Heart right ventricle (tissue), 16 donors: ENCODE data around the gene RPP25L. TPM values are rescaled to one million over a fixed set of nuclear protein-coding genes. Genes with fewer than 3 reads are reported as not detected.

Experiments
- ATAC-seq, 8 donors: fragments of 200-7000 bp; cut with Tn5 transposase; one replicate each; pipeline ENCODE4 v1.9.1; 2020; ENCODE audit warnings: mild to moderate bottlenecking in 8 of 8, moderate library complexity in 8 of 8, moderate number of reproducible peaks in 1 of 8
- DNase-seq, 2 donors: peaks; one replicate each; pipeline ENCODE4 v3.0.0-alpha.2; 2020
- H3K27ac ChIP-seq, 10 donors: fragments of 200-600 bp; sonication (generic) in 2 of 10; one replicate each; pipeline versions ENCODE4 v1.5.0 to v1.8.0; 2020 to 2022; ENCODE audit warnings: mild to moderate bottlenecking in 3 of 10
- H3K27me3 ChIP-seq, 7 donors: fragments of 200-600 bp; one replicate each; pipeline ENCODE4 v1.8.0; 2021 to 2022; ENCODE audit warnings: mild to moderate bottlenecking in 2 of 7
- H3K36me3 ChIP-seq, 9 donors: fragments of 200-600 bp; sonication (generic) in 1 of 9; one replicate each; pipeline versions ENCODE4 v1.5.0 to v1.8.0; 2020 to 2022; ENCODE audit warnings: mild to moderate bottlenecking in 2 of 9
- H3K4me1 ChIP-seq, 9 donors: fragments of 200-600 bp; sonication (generic) in 1 of 9; one replicate each; pipeline versions ENCODE4 v1.5.0 to v1.8.0; 2020 to 2022; ENCODE audit warnings: mild to moderate bottlenecking in 4 of 9
- H3K4me3 ChIP-seq, 10 donors: fragments of 200-600 bp; sonication (generic) in 2 of 10; one replicate each; pipeline versions ENCODE4 v1.5.0 to v1.8.0; 2020 to 2022; ENCODE audit warnings: mild to moderate bottlenecking in 7 of 10, moderate library complexity in 2 of 10
- H3K9me3 ChIP-seq, 11 donors: fragments of 200-600 bp in 10 of 11; sonication (generic) in 2 of 11; one replicate each; pipeline versions ENCODE4 v1.5.0 to v1.8.0; 2013 to 2022; ENCODE audit warnings: mild to moderate bottlenecking in 2 of 11, control low read depth in 1 of 11, moderate library complexity in 1 of 11
- CTCF ChIP-seq, 9 donors: fragments of 200-600 bp; sonication (generic) in 2 of 9; IDR thresholded peaks; one replicate each; pipeline versions ENCODE4 v1.5.0 to v1.8.0; 2021 to 2022; ENCODE audit warnings: antibody characterized with exemption in 9 of 9, mild to moderate bottlenecking in 5 of 9, moderate library complexity in 1 of 9
- WGBS, 2 donors: extraction: QIAGEN DNeasy Blood & Tissue Kit; methylation state at CpG; one replicate each; pipeline ENCODE4 v1.1.7; 2013; ENCODE audit warnings: inconsistent platforms in 1 of 2; 5-methylcytosine and 5-hydroxymethylcytosine counted together
- intact Hi-C, 10 donors: fragments of 100-400 bp; cut with DNase I; formaldehyde crosslinking; loops; one replicate each; pipeline versions ENCODE4 v1.11.1 to v1.14.2; 2022
- polyA plus RNA-seq, 2 donors: library from polyadenylated mRNA; stranded (reverse); fragments of 200-250 nt; gene quantifications; one replicate each; pipeline ENCODE4 v1.2.3, GENCODE V29; 2013
- total RNA-seq, 10 donors: library from RNA; stranded (reverse); fragmentation: NEBNext Ultra II Directional in 3 of 10; extraction: Animal tissue kit (Norgen Biotek cat#: 25700) in 3 of 10; gene quantifications; one replicate each; pipeline versions ENCODE4 v1.2.1 to v1.2.4, GENCODE V29; 2021 to 2023
- donor health status: Arrhythmogenic right ventricular cardiomyopathy.
- donor health status: ischemic (EF 13 %, LVEDD 7.1; RV severe dilation, severe dysfunction).
- donor health status: healthy with polysubstance abuse.
- donor health status: DM: no; HTN: yes; CAD: no.
- donor health status: DM: no; HTN: no; CAD: no.
- donor health status: ischemic (EF 25% LVEDD 6.9; RV normal size, moderate dysfunction).
- donor health status: ischemic (EF 25% LVEDD 5.7; RV mildly dilated, moderate dysfunction).
- donor health status: healthy.
- donor health status: DM: yes; HTN: yes; CAD: no.
- donor health status: Ischemic cardiomyopathy.
- donor health status: ischemic (EF 35%, LVEDD 5.7; RV mildly dilated, moderate dysfunction).
- donor health status: nonischemic (EF 11% LVEDD 7.7; RV severe dilation, severe dysfunction).
- donor health status: DM: yes; HTN: yes; CAD: no.
- donor health status: PGD.
- donor health status: ischemic (EF 29% LVEDD 5.4; RV normal size, mild dysfunction).
- donor health status: nonischemic (EF 23%, LVEDD 6.1; RV moderate dilation, normal function).

Gene RPP25L
- total and polyA plus RNA-seq, 12 donors: 29.2 to 51.0 (median 39.2) TPM

- ATAC-seq: no peak
- WGBS, 2 donors: 88 to 92% methylated on average over 8 of the region's 8 CpGs
- no peak overlapping the region for H3K27ac ChIP-seq
- no peak overlapping the region for H3K4me3 ChIP-seq
- H3K36me3 ChIP-seq: peaks cover 0 to 31% (median 13%) of the 10 kb centered on the region in 9 donors
- intact Hi-C loops: loop anchor here in 1 of 10 donors (2.0 kb wide), 1 partner anchor 16 kb away; no protein-coding TSS in a partner anchor
- no peaks in the 10 kb centered on the region for H3K27me3 ChIP-seq
- no peaks in the 10 kb centered on the region for H3K9me3 ChIP-seq
- H3K4me1 ChIP-seq: peaks cover 13 to 56% (median 49%) of the 10 kb centered on the region in 9 donors
- TF ChIP-seq CTCF (IDR thresholded peaks at IDR 0.05): no peak
- DNase-seq: no peak
Observed at GRCh38 chr9:34648673-34649072, 36.8 kb upstream of the RPP25L start.

- DNase-seq (no peak), ATAC-seq (no peak)
- no peaks in the 10 kb centered on the region for H3K27me3 ChIP-seq
- WGBS, 2 donors: 36 to 45% methylated on average over 10 of the region's 10 CpGs
- peaks cover 9 to 46% (median 39%) of the 10 kb centered on the region in 9 donors for H3K4me1 ChIP-seq
- H3K36me3 ChIP-seq: peaks cover 0 to 31% (median 13%) of the 10 kb centered on the region in 9 donors
- peak overlapping the region in 9 of 10 donors; percentile 84 to 97 (median 92) for H3K27ac ChIP-seq
- peak overlapping the region; percentile 52 to 93 (median 72) for H3K4me3 ChIP-seq
- intact Hi-C loops: loop anchor here in 1 of 10 donors (2.0 kb wide), 1 partner anchor 17 kb away; no protein-coding TSS in a partner anchor
- no peak for TF ChIP-seq CTCF (IDR thresholded peaks at IDR 0.05)
- H3K9me3 ChIP-seq: no peaks in the 10 kb centered on the region
Observed at GRCh38 chr9:34647651-34648050, 35.8 kb upstream of the RPP25L start.

- peaks cover 0 to 31% (median 13%) of the 10 kb centered on the region in 9 donors for H3K36me3 ChIP-seq
- H3K4me3 ChIP-seq: peak overlapping the region; percentile 52 to 93 (median 72)
- 1 to 2% methylated on average over 8 of the region's 8 CpGs for WGBS, 2 donors
- DNase-seq (no peak), ATAC-seq (peak in 1 of 8 donors; percentile 2)
- intact Hi-C loops: no loop called here
- H3K27ac ChIP-seq: peak overlapping the region; percentile 84 to 97 (median 91)
- H3K27me3 ChIP-seq: no peaks in the 10 kb centered on the region
- peaks cover 9 to 40% (median 34%) of the 10 kb centered on the region in 9 donors for H3K4me1 ChIP-seq
- H3K9me3 ChIP-seq: no peaks in the 10 kb centered on the region
- TF ChIP-seq CTCF (IDR thresholded peaks at IDR 0.05): no peak
Observed at GRCh38 chr9:34647084-34647403, 35.1 kb upstream of the RPP25L start.

GRCh38 chr9:34646211-34647083 lies 34.5 kb upstream of the RPP25L start, which contains the start of gene GALT:
Gene GALT (plus strand): TSS chr9:34646675. CDS start chr9:34646705, 30 bp downstream.
- intact Hi-C loops: no loop called here
- TF ChIP-seq CTCF (IDR thresholded peaks at IDR 0.05): peak in 8 of 9 donors; percentile 20 to 61 (median 44)
- no peaks in the 10 kb centered on the region for H3K9me3 ChIP-seq
- H3K4me1 ChIP-seq: peaks cover 9 to 34% (median 28%) of the 10 kb centered on the region in 9 donors
- H3K27me3 ChIP-seq: no peaks in the 10 kb centered on the region
- H3K27ac ChIP-seq: peak within 1 kb of the TSS; percentile 84 to 97 (median 91)
- ATAC-seq: peak; percentile 83 to 92 (median 88)
- 5 to 6% methylated on average over 43 of the region's 43 CpGs for WGBS, 2 donors
- DNase-seq: peak; percentile 95 to 98
- peak within 1 kb of the TSS; percentile 52 to 93 (median 72) for H3K4me3 ChIP-seq
- peaks cover 0 to 31% (median 13%) of the 10 kb centered on the region in 9 donors for H3K36me3 ChIP-seq
